H1 (cell line): ENCODE measurements around the gene GPN2. TPM values are rescaled to one million over a fixed set of nuclear protein-coding genes. Genes with fewer than 3 reads are reported as not detected.
A peak's percentile ranks its signal among the peaks of the same experiment; 100 is the strongest.

Experiments used
- CTCF ChIA-PET: fragments of 300-600 bp; sonication (Branson Sonifier 250); formaldehyde crosslinking; loops from one replicate; lab custom pipeline; 2021; ENCODE audit not compliant: partially characterized antibody; lab: Charles Lee
- POLR2A ChIA-PET: fragments of 300-600 bp; sonication (Branson Sonifier 250); formaldehyde crosslinking; loops from one replicate; lab custom pipeline; 2021; ENCODE audit warnings: inconsistent platforms; ENCODE audit not compliant: partially characterized antibody; lab: Charles Lee
- DNase-seq, 2 experiments: peaks; one replicate each; pipeline versions ENCODE4 v3.0.0 to v3.0.0-alpha.2; 2010 to 2022; ENCODE audit warnings: low spot score in 2 of 2, low read depth in 1 of 2, mixed read lengths in 1 of 2
- FAIRE-seq: peaks from 2 replicates; lab custom pipeline; 2011; peaks lifted over from hg19 to GRCh38; lab: Jason Lieb, UNC
- H2AFZ ChIP-seq: 2 replicates; pipeline ENCODE4 v1.8.1; 2012; ENCODE audit warnings: low read length, inconsistent platforms
- H2AK5ac ChIP-seq: 2 replicates; pipeline ENCODE4 v1.6.1; 2013; ENCODE audit warnings: low read depth, low read length
- H2BK120ac ChIP-seq: replicated peaks from 2 replicates; pipeline ENCODE3; 2013; ENCODE audit warnings: low read depth, low read length, inconsistent platforms
- H2BK12ac ChIP-seq: 2 replicates; pipeline ENCODE4 v1.6.1; 2013; ENCODE audit warnings: low read depth, low read length
- H2BK15ac ChIP-seq: 2 replicates; pipeline ENCODE4 v1.6.1; 2013; ENCODE audit warnings: low read length
- H2BK20ac ChIP-seq: 2 replicates; pipeline ENCODE4 v1.6.1; 2013; ENCODE audit warnings: low read length
- H2BK5ac ChIP-seq: 2 replicates; pipeline ENCODE4 v1.6.1; 2013; ENCODE audit warnings: low read depth, low read length
- H3K14ac ChIP-seq: 2 replicates; pipeline ENCODE4 v1.6.1; 2013; ENCODE audit warnings: inconsistent platforms; ENCODE audit not compliant: insufficient read length
- H3K18ac ChIP-seq: 2 replicates; pipeline ENCODE4 v1.6.1; 2013; ENCODE audit warnings: low read length; ENCODE audit errors: extremely low read depth
- H3K23ac ChIP-seq: 2 replicates; pipeline ENCODE4 v1.6.1; 2013; ENCODE audit warnings: inconsistent platforms; ENCODE audit not compliant: insufficient read length
- H3K23me2 ChIP-seq: 2 replicates; pipeline ENCODE4 v1.6.1; 2013; ENCODE audit warnings: low read depth, low read length
- H3K27ac ChIP-seq: 2 replicates; pipeline ENCODE4 v1.6.1; 2011; ENCODE audit warnings: low read depth, low read length, inconsistent platforms
- H3K27me3 ChIP-seq, 4 experiments: replicated peaks in 1 of 4; 1 replicate in 1 of 4; 2 replicates in 3 of 4; pipeline versions ENCODE4 v1.6.1 to v1.8.1; 2011 to 2013; ENCODE audit warnings: low read length in 3 of 4, mild to moderate bottlenecking in 3 of 4, inconsistent platforms in 2 of 4, mixed read lengths in 2 of 4, moderate library complexity in 1 of 4; ENCODE audit not compliant: control insufficient read depth in 3 of 4, insufficient read depth in 3 of 4; ENCODE audit errors: extremely low read depth in 1 of 4
- H3K36me3 ChIP-seq, 4 experiments: 2 replicates each; pipeline versions ENCODE4 v1.6.1 to v1.8.1; 2011 to 2013; ENCODE audit warnings: mild to moderate bottlenecking in 4 of 4, low read length in 3 of 4, moderate library complexity in 2 of 4, control low read depth in 1 of 4, inconsistent platforms in 1 of 4; ENCODE audit not compliant: insufficient read depth in 4 of 4, control insufficient read depth in 2 of 4
- H3K4ac ChIP-seq: replicated peaks from 2 replicates; pipeline ENCODE3; 2013; ENCODE audit warnings: low read length, low read depth, mixed read lengths, inconsistent platforms; ENCODE audit not compliant: insufficient read length
- H3K4me1 ChIP-seq, 4 experiments: replicated peaks in 1 of 4; 1 replicate in 1 of 4; 2 replicates in 3 of 4; pipeline versions ENCODE4 v1.6.1 to v1.8.1; 2011 to 2013; ENCODE audit warnings: low read length in 3 of 4, inconsistent platforms in 2 of 4, mixed read lengths in 1 of 4; ENCODE audit not compliant: insufficient read depth in 4 of 4, control insufficient read depth in 3 of 4
- H3K4me2 ChIP-seq, 2 experiments: 2 replicates each; pipeline versions ENCODE4 v1.6.1 to v1.8.1; 2011 to 2013; ENCODE audit warnings: low read depth in 2 of 2, low read length in 2 of 2, control low read depth in 1 of 2, inconsistent platforms in 1 of 2, mild to moderate bottlenecking in 1 of 2; ENCODE audit not compliant: insufficient read depth in 1 of 2
- H3K4me3 ChIP-seq, 4 experiments: fragments of 200-600, 300-600 bp in 1 of 4; sonication (generic), shearing (Covaris generic), sonication (Bioruptor Twin) in 1 of 4; 2 replicates each; pipeline versions ENCODE4 v1.5.1 to v1.8.1; 2011 to 2016; ENCODE audit warnings: low read length in 4 of 4, low read depth in 3 of 4, control low read depth in 2 of 4, inconsistent platforms in 2 of 4, mild to moderate bottlenecking in 2 of 4, mixed read lengths in 1 of 4, moderate library complexity in 1 of 4; ENCODE audit not compliant: insufficient read depth in 2 of 4; ENCODE audit errors: extremely low read depth in 1 of 4
- H3K56ac ChIP-seq: replicated peaks from 2 replicates; pipeline ENCODE3; 2013; ENCODE audit warnings: low read depth, mild to moderate bottlenecking, mixed read lengths, low read length, inconsistent platforms; ENCODE audit not compliant: insufficient read length
- H3K79me1 ChIP-seq: 2 replicates; pipeline ENCODE4 v1.6.1; 2013; ENCODE audit warnings: low read depth, low read length, control low read depth
- H3K79me2 ChIP-seq, 2 experiments: 2 replicates each; pipeline versions ENCODE4 v1.6.1 to v1.8.1; 2012 to 2013; ENCODE audit warnings: low read length in 2 of 2, mild to moderate bottlenecking in 2 of 2, inconsistent platforms in 1 of 2; ENCODE audit not compliant: insufficient read depth in 2 of 2, control insufficient read depth in 1 of 2
- H3K9ac ChIP-seq, 4 experiments: replicated peaks in 1 of 4; 1 replicate in 1 of 4; 2 replicates in 3 of 4; pipeline versions ENCODE4 v1.6.1 to v1.8.1; 2011 to 2013; ENCODE audit warnings: low read depth in 3 of 4, low read length in 3 of 4, control low read depth in 2 of 4, mild to moderate bottlenecking in 2 of 4, moderate library complexity in 2 of 4, inconsistent platforms in 1 of 4; ENCODE audit errors: extremely low read depth in 1 of 4
- H3K9me3 ChIP-seq, 2 experiments: 2 replicates each; pipeline versions ENCODE4 v1.6.1 to v1.8.1; 2012 to 2013; ENCODE audit warnings: mild to moderate bottlenecking in 2 of 2, moderate library complexity in 2 of 2, control low read depth in 1 of 2, inconsistent platforms in 1 of 2, low read depth in 1 of 2, low read length in 1 of 2, mixed read lengths in 1 of 2; ENCODE audit not compliant: insufficient read depth in 2 of 2
- H4K20me1 ChIP-seq, 2 experiments: replicated peaks in 1 of 2; 2 replicates each; pipeline versions ENCODE3 to v1.8.1; 2011 to 2013; ENCODE audit warnings: inconsistent platforms in 2 of 2, low read length in 2 of 2, mild to moderate bottlenecking in 1 of 2; ENCODE audit not compliant: insufficient read depth in 2 of 2, control insufficient read depth in 1 of 2
- H4K5ac ChIP-seq: 2 replicates; pipeline ENCODE4 v1.6.1; 2013; ENCODE audit warnings: low read length, low read depth, mixed read lengths, inconsistent platforms; ENCODE audit not compliant: insufficient read length
- H4K8ac ChIP-seq: 2 replicates; pipeline ENCODE4 v1.8.0; 2013; ENCODE audit warnings: mild to moderate bottlenecking, moderate library complexity, low read length, inconsistent platforms; ENCODE audit not compliant: insufficient read depth; ENCODE audit errors: extremely low read depth
- H4K91ac ChIP-seq: replicated peaks from 2 replicates; pipeline ENCODE3; 2013; ENCODE audit warnings: low read length, mixed read lengths, inconsistent platforms; ENCODE audit not compliant: insufficient read length
- CHD1 ChIP-seq: IDR thresholded peaks from 2 replicates; pipeline ENCODE4 v1.6.1; 2012; ENCODE audit warnings: low read depth, low read length, improper control_type of control experiment
- CHD2 ChIP-seq: IDR thresholded peaks from 2 replicates; pipeline ENCODE4 v1.6.1; 2012; ENCODE audit warnings: low read length, improper control_type of control experiment
- CREB1 ChIP-seq: IDR thresholded peaks from 2 replicates; pipeline ENCODE4 v1.6.1; 2012; ENCODE audit warnings: inconsistent platforms
- E2F6 ChIP-seq: IDR thresholded peaks from 2 replicates; pipeline ENCODE4 v1.6.1; 2012; ENCODE audit warnings: inconsistent platforms
- JUND ChIP-seq: IDR thresholded peaks from 2 replicates; pipeline ENCODE4 v1.6.1; 2011; ENCODE audit warnings: mild to moderate bottlenecking, improper control_type of control experiment, low read length
- MAX ChIP-seq: IDR thresholded peaks from 2 replicates; pipeline ENCODE4 v1.6.1; 2012; ENCODE audit warnings: inconsistent platforms
- RAD21 ChIP-seq, 2 experiments: IDR thresholded peaks in 1 of 2; conservative IDR thresholded peaks in 1 of 2; 2 replicates each; pipeline ENCODE4 v1.6.1; 2011; ENCODE audit warnings: low read depth in 2 of 2, low read length in 2 of 2, improper control_type of control experiment in 1 of 2, inconsistent platforms in 1 of 2, mild to moderate bottlenecking in 1 of 2, moderate library complexity in 1 of 2
- TBP ChIP-seq: IDR thresholded peaks from 2 replicates; pipeline ENCODE4 v1.6.1; 2011; ENCODE audit warnings: low read depth, low read length, improper control_type of control experiment
- TCF12 ChIP-seq: IDR thresholded peaks from 2 replicates; pipeline ENCODE4 v1.6.1; 2011; ENCODE audit warnings: low read depth, mild to moderate bottlenecking, low read length
- TEAD4 ChIP-seq: IDR thresholded peaks from 2 replicates; pipeline ENCODE4 v1.6.1; 2012; ENCODE audit warnings: low read depth, low read length, inconsistent platforms, mixed read lengths
- WGBS, 2 experiments: shearing (Covaris generic) in 1 of 2; methylation state at CpG; one replicate each; pipeline versions ENCODE4 v1.1.6 to v1.1.7; 2013 to 2015; ENCODE audit warnings: low lambda C conversion rate in 2 of 2, mixed read lengths in 2 of 2, inconsistent platforms in 1 of 2, low coverage in 1 of 2, missing lambda C conversion rate in 1 of 2; ENCODE audit not compliant: insufficient replicate concordance in 2 of 2, insufficient coverage in 1 of 2, insufficient read length in 1 of 2; ENCODE audit errors: extremely low coverage in 1 of 2, missing lambda C conversion rate in 1 of 2; 5-methylcytosine and 5-hydroxymethylcytosine counted together
- polyA plus RNA-seq, 7 experiments: library from polyadenylated mRNA; depleted of rRNA in 3 of 7; stranded (reverse) in 5 of 7; unstranded in 2 of 7; fragments of >200 nt in 5 of 7; fragments of 200-250 nt in 2 of 7; gene quantifications; 1 replicate in 5 of 7; 2 replicates in 1 of 7; 4 replicates in 1 of 7; pipeline versions ENCODE4 v1.2.1 to v1.2.3, GENCODE V29; 2011 to 2013; ENCODE audit warnings: missing spikeins in 2 of 7, mixed read lengths in 2 of 7
- total RNA-seq: library from RNA; stranded (reverse); fragmentation: NEBNext Ultra II Directional; extraction: Animal tissue kit (Norgen Biotek cat#: 25700); gene quantifications from 2 replicates; pipeline ENCODE4 v1.2.1, GENCODE V29; 2021

The GPN2 gene
- total and polyA plus RNA-seq, 2 of the 8 experiments (the other 6 are each of a cell fraction or from before 2014, with no cell fraction given), result 27.3 to 36.8 TPM

GRCh38 chr1:26862781-26863684 lies 27.1 kb downstream of the GPN2 start, which contains the start of gene SFN:
Gene SFN, plus strand, starts transcription at chr1:26863149. Its CDS starts 64 bp downstream, at chr1:26863213.
- peaks cover 0 to 27% (median 21%) of the 10 kb centered on the region in 4 experiments; a peak in 5 of 7 replicates for H3K4me1 ChIP-seq
- H3K23me2 ChIP-seq, result peaks cover 9% of the 10 kb centered on the region
- no peaks in the 10 kb centered on the region for H3K9me3 ChIP-seq
- no peak within 1 kb of the TSS for H4K5ac ChIP-seq
- H2BK5ac ChIP-seq, result no peak within 1 kb of the TSS; the same call in 1 of the 2 replicates
- peak within 1 kb of the TSS; percentile 89 for H3K18ac ChIP-seq
- no peaks in the 10 kb centered on the region for H3K79me1 ChIP-seq
- no peak within 1 kb of the TSS for H3K14ac ChIP-seq
- peaks cover 4 to 13% (median 12%) of the 10 kb centered on the region in 4 experiments; a peak in 5 of 7 replicates for H3K27me3 ChIP-seq
- ChIA-PET POLR2A (interaction anchor here (0.6 to 2.4 kb wide), 8 partner anchors 19 to 363 kb away, joined by 3 to 8 read pairs (median 3); partner anchors contain the start of genes GPATCH3, GPN2 and NUDC), CTCF (interaction anchor here (0.9 to 22.8 kb wide), 9 partner anchors 8 to 261 kb away, joined by 3 to 547 read pairs (median 8); partner anchors contain the start of genes GPN2 and PIGV)
- H3K27ac ChIP-seq, result no peak within 1 kb of the TSS
- H3K56ac ChIP-seq, result no peak within 1 kb of the TSS
- H4K20me1 ChIP-seq, result no peaks in the 10 kb centered on the region
- H3K79me2 ChIP-seq, result no peaks in the 10 kb centered on the region
- no peak within 1 kb of the TSS; the same call in 1 of the 2 replicates for H2AK5ac ChIP-seq
- no peak within 1 kb of the TSS for H3K23ac ChIP-seq
- peak within 1 kb of the TSS; percentile 64; the same call in 1 of the 2 replicates for H2BK12ac ChIP-seq
- peak; percentile 13 for FAIRE-seq
- H3K4me3 ChIP-seq, result peak within 1 kb of the TSS in 1 of 4 experiments; percentile 68; a peak in 3 of 8 replicates
- H3K36me3 ChIP-seq, result no peaks in the 10 kb centered on the region
- 0 out of 2 replicates have a peak within 1 kb of the TSS, but pooled peaks have one; percentile 72 for H2BK20ac ChIP-seq
- DNase-seq, result peak; percentile 84 to 95
- H2BK120ac ChIP-seq, result peak within 1 kb of the TSS; percentile 30
- WGBS, 2 experiments, result 79% methylated on average over 37 of the region's 37 CpGs; no CpG with 5 or more reads in 1 of the 2 experiments
- no peak within 1 kb of the TSS for H3K9ac ChIP-seq
- H2BK15ac ChIP-seq, result no peak within 1 kb of the TSS; the same call in 1 of the 2 replicates
- peak within 1 kb of the TSS; percentile 76 for H4K91ac ChIP-seq
- no peak within 1 kb of the TSS; the same call in 1 of the 2 replicates for H4K8ac ChIP-seq
- no peak within 1 kb of the TSS for H2AFZ ChIP-seq
- H3K4me2 ChIP-seq, result peak within 1 kb of the TSS; percentile 60 to 91
- H3K4ac ChIP-seq, result no peak within 1 kb of the TSS
- TF ChIP-seq CHD1 (no peak), E2F6 (no peak), TBP (no peak), CHD2 (no peak), MAX (peak; percentile 44), RAD21 (IDR thresholded peaks at IDR 0.05 in 1 of 2, conservative IDR thresholded peaks at IDR 0.05 in 1 of 2; ENCODE audit: low read depth in 2 of 2, low read length in 2 of 2) (peak; percentile 52 to 59; a peak in 3 of 4 replicates), TEAD4 (no peak), TCF12 (0 out of 2 replicates have a peak, but pooled peaks have one; percentile 37), CREB1 (0 out of 2 replicates have a peak, but pooled peaks have one; percentile 43), JUND (peak; percentile 79; the same call in 1 of the 2 replicates)
